Measurements from ENCODE around the gene ZDHHC14. TPM values are rescaled to one million over a fixed set of nuclear protein-coding genes. Genes with fewer than 3 reads are reported as not detected.
"Not testable (repeated sequence)": the region's sequence is repeated elsewhere in the genome, so short reads cannot be mapped to it uniquely, and the experiment has no call there.

Gene ZDHHC14
- total and polyA plus RNA-seq, 9 donors, result 4.9 to 16.4 (median 5.9) TPM

GRCh38 chr6:157459327-157459726 lies 78.3 kb downstream of the ZDHHC14 start:
- Histone ChIP-seq H3K27ac (no peak overlapping the region), H3K4me1 (ENCODE audit: insufficient read depth) (no peaks in the 10 kb centered on the region), H3K4me3 (no peak overlapping the region), H3K9me3 (no peaks in the 10 kb centered on the region), H3K36me3 (no peaks in the 10 kb centered on the region), H3K27me3 (no peaks in the 10 kb centered on the region)
- WGBS, 3 donors, result 81 to 88% (median 88%) methylated on average over 5 of the region's 5 CpGs
- TF ChIP-seq CTCF (IDR thresholded peaks at IDR 0.05) (no peak), EP300 (IDR thresholded peaks at IDR 0.05) (no peak), POLR2A (IDR thresholded peaks at IDR 0.05) (no peak)
- intact Hi-C loops (cut with DNase I), result no loop called here
- no peak for DNase-seq

GRCh38 chr6:157460182-157460999 lies 79.4 kb downstream of the ZDHHC14 start:
- TF ChIP-seq POLR2A (IDR thresholded peaks at IDR 0.05), result no peak
- no peak for TF ChIP-seq CTCF (IDR thresholded peaks at IDR 0.05)
- no peak for TF ChIP-seq EP300 (IDR thresholded peaks at IDR 0.05)
- H3K9me3 ChIP-seq, result no peaks in the 10 kb centered on the region
- no peaks in the 10 kb centered on the region for H3K4me1 ChIP-seq (ENCODE audit: insufficient read depth)
- DNase-seq, result no peak
- H3K27me3 ChIP-seq, result no peaks in the 10 kb centered on the region
- no peak overlapping the region for H3K27ac ChIP-seq
- no peak overlapping the region for H3K4me3 ChIP-seq
- 86 to 90% (median 86%) methylated on average over 9 of the region's 9 CpGs for WGBS, 3 donors
- no peaks in the 10 kb centered on the region for H3K36me3 ChIP-seq
- intact Hi-C loops (cut with DNase I), result no loop called here

- H3K4me1 ChIP-seq (ENCODE audit: insufficient read depth), result no peaks in the 10 kb centered on the region
- 64 to 69% (median 66%) methylated on average over 17 of the region's 17 CpGs for WGBS, 3 donors
- no peaks in the 10 kb centered on the region for H3K9me3 ChIP-seq
- no peaks in the 10 kb centered on the region for H3K36me3 ChIP-seq
- no peak for DNase-seq
- H3K27ac ChIP-seq, result no peak overlapping the region
- intact Hi-C loops (cut with DNase I), result no loop called here
- TF ChIP-seq CTCF (IDR thresholded peaks at IDR 0.05) (no peak), EP300 (IDR thresholded peaks at IDR 0.05) (no peak), POLR2A (IDR thresholded peaks at IDR 0.05) (no peak)
- H3K4me3 ChIP-seq, result no peak overlapping the region
- no peaks in the 10 kb centered on the region for H3K27me3 ChIP-seq
Observed at GRCh38 chr6:157461000-157461915, 80.3 kb downstream of the ZDHHC14 start.

GRCh38 chr6:157462956-157463742 lies 82.2 kb downstream of the ZDHHC14 start:
- DNase-seq, result no peak
- Histone ChIP-seq H3K36me3 (no peaks in the 10 kb centered on the region), H3K27ac (no peak overlapping the region), H3K9me3 (no peaks in the 10 kb centered on the region), H3K4me1 (ENCODE audit: insufficient read depth) (no peaks in the 10 kb centered on the region), H3K27me3 (no peaks in the 10 kb centered on the region), H3K4me3 (no peak overlapping the region)
- TF ChIP-seq EP300 (IDR thresholded peaks at IDR 0.05), result no peak
- no peak for TF ChIP-seq CTCF (IDR thresholded peaks at IDR 0.05)
- no peak for TF ChIP-seq POLR2A (IDR thresholded peaks at IDR 0.05)
- intact Hi-C loops (cut with DNase I), result no loop called here
- 94 to 95% (median 94%) methylated on average over 6 of the region's 6 CpGs for WGBS, 3 donors

GRCh38 chr6:157463743-157464135 lies 82.7 kb downstream of the ZDHHC14 start:
- H3K27me3 ChIP-seq, H3K36me3 ChIP-seq: not testable (repeated sequence)
- 95 to 97% (median 97%) methylated on average over 4 of the region's 4 CpGs for WGBS, 3 donors

More at GRCh38 chr6:157463743-157464135, 82.7 kb downstream of the ZDHHC14 start:
- intact Hi-C loops (cut with DNase I); H3K4me3 ChIP-seq; H3K4me1 ChIP-seq (ENCODE audit: insufficient read depth); DNase-seq; H3K27ac ChIP-seq; H3K9me3 ChIP-seq: not testable (repeated sequence)

All from ovary (tissue), 9 donors.